Neural cell (in vitro differentiated cells): ENCODE measurements around the gene PEX7. TPM values are rescaled to one million over a fixed set of nuclear protein-coding genes. Genes with fewer than 3 reads are reported as not detected.

Experiments
- H2AFZ ChIP-seq: fragments of 200-600, 300-800 bp; sonication (generic), shearing (Covaris generic); 2 replicates; pipeline ENCODE4 v1.6.0; 2014; ENCODE audit warnings: low read depth, mild to moderate bottlenecking, antibody characterized with exemption, low read length, moderate library complexity
- H3F3A ChIP-seq: fragments of 200-600 bp; shearing (Covaris generic); 2 replicates; pipeline ENCODE4 v1.6.1; 2016; ENCODE audit warnings: mild to moderate bottlenecking, moderate library complexity, mixed read lengths, antibody characterized with exemption, low read length; ENCODE audit not compliant: insufficient read depth, poor library complexity, severe bottlenecking
- H3K27ac ChIP-seq: fragments of 200-600, 300-800 bp; sonication (generic), shearing (Covaris generic); 2 replicates; pipeline ENCODE4 v1.5.1; 2014; ENCODE audit warnings: mild to moderate bottlenecking, low read length, moderate library complexity
- H3K27me3 ChIP-seq: fragments of 300-800, 200-600 bp; sonication (generic), shearing (Covaris generic); 2 replicates; pipeline ENCODE4 v1.6.0; 2014; ENCODE audit warnings: mild to moderate bottlenecking, low read depth, low read length, moderate library complexity; ENCODE audit not compliant: insufficient read depth
- H3K36me3 ChIP-seq: fragments of 300-800, 200-600 bp; sonication (generic), shearing (Covaris generic); 2 replicates; pipeline ENCODE4 v1.5.1; 2014; ENCODE audit warnings: mild to moderate bottlenecking, antibody characterized with exemption, low read length, moderate library complexity; ENCODE audit not compliant: insufficient read depth
- H3K4me2 ChIP-seq: fragments of 300-800, 200-600 bp; sonication (generic), shearing (Covaris generic); 2 replicates; pipeline ENCODE4 v1.6.0; 2014; ENCODE audit warnings: mild to moderate bottlenecking, low read length
- H3K4me3 ChIP-seq: fragments of 300-800, 200-600 bp; sonication (generic), shearing (Covaris generic); 2 replicates; pipeline ENCODE4 v1.5.1; 2014; ENCODE audit warnings: mild to moderate bottlenecking, low read length, moderate library complexity
- H3K79me2 ChIP-seq: fragments of 200-600 bp; shearing (Covaris generic); replicated peaks from 2 replicates; pipeline ENCODE4 v1.6.0; 2014; ENCODE audit warnings: mild to moderate bottlenecking, low read length, moderate library complexity; ENCODE audit not compliant: insufficient read depth
- H3K9ac ChIP-seq: fragments of 300-800, 200-600 bp; sonication (generic), shearing (Covaris generic); 2 replicates; pipeline ENCODE4 v1.6.1; 2016; ENCODE audit warnings: mild to moderate bottlenecking, low read length, mixed read lengths
- H3K9me2 ChIP-seq: fragments of 200-600 bp; shearing (Covaris generic); 2 replicates; pipeline ENCODE4 v1.6.1; 2016; ENCODE audit warnings: mild to moderate bottlenecking, low read length, mixed read lengths; ENCODE audit not compliant: insufficient read depth
- H3K9me3 ChIP-seq: fragments of 200-600, 300-800 bp; sonication (generic), shearing (Covaris generic); 2 replicates; pipeline ENCODE4 v1.6.1; 2016; ENCODE audit warnings: mild to moderate bottlenecking, mixed run types, low read length, moderate library complexity, mixed read lengths
- H4K20me1 ChIP-seq: fragments of 200-600 bp; shearing (Covaris generic); 2 replicates; pipeline ENCODE4 v1.6.1; 2016; ENCODE audit warnings: mild to moderate bottlenecking, mixed run types; ENCODE audit not compliant: insufficient read depth
- EP300 ChIP-seq: fragments of 450-650 bp; conservative IDR thresholded peaks from 2 replicates; pipeline ENCODE4 v1.6.1; 2014; ENCODE audit warnings: antibody characterized with exemption, mild to moderate bottlenecking, moderate library complexity; ENCODE audit not compliant: poor library complexity, severe bottlenecking
- EZH2 ChIP-seq: fragments of 200-600, 300-800 bp; shearing (Covaris generic), sonication (generic); IDR thresholded peaks from 2 replicates; pipeline ENCODE4 v1.6.1; 2014; ENCODE audit warnings: antibody characterized with exemption, low read length, borderline replicate concordance, mild to moderate bottlenecking; ENCODE audit not compliant: insufficient read depth, poor library complexity, severe bottlenecking
- MXI1 ChIP-seq: fragments of 450-650 bp; conservative IDR thresholded peaks from 2 replicates; pipeline ENCODE4 v1.6.1; 2014; ENCODE audit warnings: antibody characterized with exemption, mild to moderate bottlenecking; ENCODE audit not compliant: poor library complexity, severe bottlenecking
- POLR2AphosphoS5 ChIP-seq: IDR thresholded peaks from 2 replicates; pipeline ENCODE4 v1.6.1; 2012
- RAD21 ChIP-seq: fragments of 450-650 bp; conservative IDR thresholded peaks from 2 replicates; pipeline ENCODE4 v1.6.1; 2014; ENCODE audit warnings: antibody characterized with exemption, mild to moderate bottlenecking, moderate library complexity
- SMC3 ChIP-seq: fragments of 450-650 bp; conservative IDR thresholded peaks from 2 replicates; pipeline ENCODE4 v1.6.1; 2014; ENCODE audit warnings: antibody characterized with exemption, mild to moderate bottlenecking, moderate library complexity; ENCODE audit not compliant: poor library complexity
- TAF1 ChIP-seq: IDR thresholded peaks from 2 replicates; pipeline ENCODE4 v1.6.1; 2012; ENCODE audit warnings: low read depth
- polyA plus RNA-seq: library from polyadenylated mRNA; depleted of rRNA; stranded (reverse); fragments of >200 nt; gene quantifications from 2 replicates; pipeline ENCODE4 v1.2.3, GENCODE V29; 2014
- TF ChIP-seq, protein P1 (sequence below): fragments of 450-650 bp; IDR thresholded peaks from 2 replicates; pipeline ENCODE4 v1.5.1; 2014; ENCODE audit warnings: antibody characterized with exemption, mild to moderate bottlenecking, moderate library complexity; ENCODE audit not compliant: poor library complexity, severe bottlenecking
- TF ChIP-seq, protein P2 (sequence below): IDR thresholded peaks from 2 replicates; pipeline ENCODE4 v1.6.1; 2012; ENCODE audit warnings: borderline replicate concordance

The PEX7 gene
- polyA plus RNA-seq, 1 donor from 2014 or later: 10.8 TPM

DNA sequence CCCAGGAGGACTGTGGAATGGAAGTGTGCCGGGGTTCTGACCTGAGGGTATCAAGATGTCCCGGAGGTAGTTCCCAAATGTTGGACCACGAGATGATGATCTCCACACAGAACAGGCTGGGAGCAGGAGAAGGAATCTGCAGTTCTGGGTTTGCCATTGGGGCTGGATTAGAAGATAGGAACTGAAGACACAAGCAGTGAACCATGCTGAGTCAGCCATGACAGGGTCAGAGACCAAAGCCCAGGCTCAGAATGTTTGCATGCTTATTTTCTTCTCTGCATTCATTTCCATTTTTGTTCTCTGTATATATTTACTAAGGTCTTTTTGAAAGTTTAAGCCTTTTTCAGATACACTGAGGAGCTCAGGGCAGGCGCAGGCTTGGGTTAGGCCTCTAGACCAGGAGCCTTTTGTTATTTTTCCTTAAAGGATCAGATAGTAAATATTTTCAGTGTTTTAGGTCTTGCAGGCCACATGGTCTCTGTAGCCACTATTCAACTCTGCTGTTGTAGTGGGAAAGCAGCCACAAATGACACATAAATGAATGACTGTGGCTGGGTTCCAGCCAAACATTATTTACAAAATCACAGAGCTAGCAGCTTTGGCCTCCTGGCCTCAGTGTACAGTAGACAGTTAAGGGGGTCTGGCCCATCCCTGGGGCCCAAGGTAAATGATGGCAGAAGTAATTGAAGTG lies 128.2 kb downstream of the PEX7 start:
- Histone ChIP-seq H3F3A (no peaks in the 10 kb centered on the region), H3K79me2 (no peaks in the 10 kb centered on the region), H3K9me3 (no peaks in the 10 kb centered on the region), H4K20me1 (no peaks in the 10 kb centered on the region), H3K4me2 (no peak overlapping the region), H3K4me3 (no peak overlapping the region), H3K9ac (no peak overlapping the region), H3K9me2 (no peaks in the 10 kb centered on the region), H3K36me3 (no peaks in the 10 kb centered on the region), H3K27me3 (peaks cover 3% of the 10 kb centered on the region), H2AFZ (no peak overlapping the region), H3K27ac (no peak overlapping the region)
- no peak for TF ChIP-seq EP300
- TF ChIP-seq, protein P1, sequence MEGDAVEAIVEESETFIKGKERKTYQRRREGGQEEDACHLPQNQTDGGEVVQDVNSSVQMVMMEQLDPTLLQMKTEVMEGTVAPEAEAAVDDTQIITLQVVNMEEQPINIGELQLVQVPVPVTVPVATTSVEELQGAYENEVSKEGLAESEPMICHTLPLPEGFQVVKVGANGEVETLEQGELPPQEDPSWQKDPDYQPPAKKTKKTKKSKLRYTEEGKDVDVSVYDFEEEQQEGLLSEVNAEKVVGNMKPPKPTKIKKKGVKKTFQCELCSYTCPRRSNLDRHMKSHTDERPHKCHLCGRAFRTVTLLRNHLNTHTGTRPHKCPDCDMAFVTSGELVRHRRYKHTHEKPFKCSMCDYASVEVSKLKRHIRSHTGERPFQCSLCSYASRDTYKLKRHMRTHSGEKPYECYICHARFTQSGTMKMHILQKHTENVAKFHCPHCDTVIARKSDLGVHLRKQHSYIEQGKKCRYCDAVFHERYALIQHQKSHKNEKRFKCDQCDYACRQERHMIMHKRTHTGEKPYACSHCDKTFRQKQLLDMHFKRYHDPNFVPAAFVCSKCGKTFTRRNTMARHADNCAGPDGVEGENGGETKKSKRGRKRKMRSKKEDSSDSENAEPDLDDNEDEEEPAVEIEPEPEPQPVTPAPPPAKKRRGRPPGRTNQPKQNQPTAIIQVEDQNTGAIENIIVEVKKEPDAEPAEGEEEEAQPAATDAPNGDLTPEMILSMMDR: no peak
- no peak for TF ChIP-seq SMC3
- TF ChIP-seq, protein P2, sequence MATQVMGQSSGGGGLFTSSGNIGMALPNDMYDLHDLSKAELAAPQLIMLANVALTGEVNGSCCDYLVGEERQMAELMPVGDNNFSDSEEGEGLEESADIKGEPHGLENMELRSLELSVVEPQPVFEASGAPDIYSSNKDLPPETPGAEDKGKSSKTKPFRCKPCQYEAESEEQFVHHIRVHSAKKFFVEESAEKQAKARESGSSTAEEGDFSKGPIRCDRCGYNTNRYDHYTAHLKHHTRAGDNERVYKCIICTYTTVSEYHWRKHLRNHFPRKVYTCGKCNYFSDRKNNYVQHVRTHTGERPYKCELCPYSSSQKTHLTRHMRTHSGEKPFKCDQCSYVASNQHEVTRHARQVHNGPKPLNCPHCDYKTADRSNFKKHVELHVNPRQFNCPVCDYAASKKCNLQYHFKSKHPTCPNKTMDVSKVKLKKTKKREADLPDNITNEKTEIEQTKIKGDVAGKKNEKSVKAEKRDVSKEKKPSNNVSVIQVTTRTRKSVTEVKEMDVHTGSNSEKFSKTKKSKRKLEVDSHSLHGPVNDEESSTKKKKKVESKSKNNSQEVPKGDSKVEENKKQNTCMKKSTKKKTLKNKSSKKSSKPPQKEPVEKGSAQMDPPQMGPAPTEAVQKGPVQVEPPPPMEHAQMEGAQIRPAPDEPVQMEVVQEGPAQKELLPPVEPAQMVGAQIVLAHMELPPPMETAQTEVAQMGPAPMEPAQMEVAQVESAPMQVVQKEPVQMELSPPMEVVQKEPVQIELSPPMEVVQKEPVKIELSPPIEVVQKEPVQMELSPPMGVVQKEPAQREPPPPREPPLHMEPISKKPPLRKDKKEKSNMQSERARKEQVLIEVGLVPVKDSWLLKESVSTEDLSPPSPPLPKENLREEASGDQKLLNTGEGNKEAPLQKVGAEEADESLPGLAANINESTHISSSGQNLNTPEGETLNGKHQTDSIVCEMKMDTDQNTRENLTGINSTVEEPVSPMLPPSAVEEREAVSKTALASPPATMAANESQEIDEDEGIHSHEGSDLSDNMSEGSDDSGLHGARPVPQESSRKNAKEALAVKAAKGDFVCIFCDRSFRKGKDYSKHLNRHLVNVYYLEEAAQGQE: no peak
- TF ChIP-seq RAD21: no peak
- no peak for TF ChIP-seq EZH2
- TF ChIP-seq MXI1: no peak
- no peak for TF ChIP-seq POLR2AphosphoS5
- no peak for TF ChIP-seq TAF1

DNA sequence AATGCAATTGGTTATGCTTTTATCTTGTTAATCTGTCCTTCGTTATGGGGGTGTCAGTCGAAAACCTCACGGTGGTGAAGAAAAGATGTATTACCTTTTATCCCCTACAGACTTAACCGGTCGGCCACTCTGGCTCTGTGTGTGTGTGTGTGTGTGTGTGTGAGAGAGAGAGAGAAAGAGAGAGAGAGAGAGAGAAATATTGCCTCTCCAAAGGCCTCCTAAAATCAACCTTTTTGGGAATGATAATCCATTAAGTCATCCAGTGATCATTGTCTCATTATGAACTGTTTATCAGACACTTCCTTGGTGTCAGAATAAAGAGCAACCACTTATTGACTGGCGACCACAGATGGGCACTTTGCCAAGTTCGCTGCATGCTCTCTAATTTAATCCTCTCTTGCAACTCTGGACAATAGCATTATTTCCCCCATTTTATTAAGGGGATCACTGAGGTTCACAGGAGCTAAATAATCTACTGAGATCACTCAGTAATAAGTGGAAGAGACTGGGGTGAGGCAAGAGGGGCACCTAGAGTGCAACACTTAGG lies 130.4 kb downstream of the PEX7 start:
- H3K27ac ChIP-seq: no peak overlapping the region
- H3K36me3 ChIP-seq: no peaks in the 10 kb centered on the region
- TF ChIP-seq, protein P1: no peak
- TF ChIP-seq SMC3: no peak
- no peak for TF ChIP-seq EZH2
- no peak for TF ChIP-seq POLR2AphosphoS5
- no peaks in the 10 kb centered on the region for H4K20me1 ChIP-seq
- no peaks in the 10 kb centered on the region for H3K27me3 ChIP-seq
- H3F3A ChIP-seq: no peaks in the 10 kb centered on the region
- H3K4me3 ChIP-seq: no peak overlapping the region
- no peaks in the 10 kb centered on the region for H3K9me2 ChIP-seq
- no peak overlapping the region for H2AFZ ChIP-seq
- no peaks in the 10 kb centered on the region for H3K9me3 ChIP-seq
- no peaks in the 10 kb centered on the region for H3K79me2 ChIP-seq
- no peak overlapping the region for H3K9ac ChIP-seq
- H3K4me2 ChIP-seq: no peak overlapping the region
